ENCODE measurements around the gene VPS37D. TPM values are rescaled to one million over a fixed set of nuclear protein-coding genes. Genes with fewer than 3 reads are reported as not detected.
"Not testable (repeated sequence)": the region's sequence is repeated elsewhere in the genome, so short reads cannot be mapped to it uniquely, and the experiment has no call there.

The VPS37D gene
- polyA plus RNA-seq, 1 donor from 2014 or later = 52.7 TPM

- Histone ChIP-seq H3K79me2 (replicated peaks; ENCODE audit: insufficient read depth, low read length) (peaks cover 18% of the 10 kb centered on the region), H3K27ac (ENCODE audit: low read length) (no peak overlapping the region), H3K4me3 (ENCODE audit: low read length) (no peak overlapping the region), H3K36me3 (ENCODE audit: insufficient read depth, low read length) (no peaks in the 10 kb centered on the region), H3K4me2 (ENCODE audit: low read length) (no peak overlapping the region), H2AFZ (ENCODE audit: low read depth, low read length) (no peak overlapping the region), H4K20me1 (ENCODE audit: insufficient read depth) (no peaks in the 10 kb centered on the region), H3F3A (ENCODE audit: insufficient read depth, low read length, poor library complexity, severe bottlenecking) (no peaks in the 10 kb centered on the region), H3K9me3 (ENCODE audit: low read length) (no peaks in the 10 kb centered on the region), H3K27me3 (ENCODE audit: insufficient read depth, low read depth, low read length) (no peaks in the 10 kb centered on the region), H3K9ac (ENCODE audit: low read length) (no peak overlapping the region), H3K9me2 (ENCODE audit: insufficient read depth, low read length) (no peaks in the 10 kb centered on the region)
- no peak for TF ChIP-seq REST (IDR thresholded peaks at IDR 0.05; ENCODE audit: borderline replicate concordance)
- TF ChIP-seq EP300 (conservative IDR thresholded peaks at IDR 0.05; ENCODE audit: poor library complexity, severe bottlenecking) = no peak
- no peak for TF ChIP-seq SMC3 (conservative IDR thresholded peaks at IDR 0.05; ENCODE audit: poor library complexity)
- no peak for TF ChIP-seq CTCF (IDR thresholded peaks at IDR 0.05; ENCODE audit: poor library complexity, severe bottlenecking)
- TF ChIP-seq TAF1 (IDR thresholded peaks at IDR 0.05; ENCODE audit: low read depth) = no peak
- no peak for TF ChIP-seq EZH2 (IDR thresholded peaks at IDR 0.05; ENCODE audit: borderline replicate concordance, insufficient read depth, low read length, poor library complexity, severe bottlenecking)
- TF ChIP-seq RAD21 (conservative IDR thresholded peaks at IDR 0.05) = no peak
- no peak for TF ChIP-seq POLR2AphosphoS5 (IDR thresholded peaks at IDR 0.05)
- TF ChIP-seq MXI1 (conservative IDR thresholded peaks at IDR 0.05; ENCODE audit: poor library complexity, severe bottlenecking) = no peak
These were observed 4.3 kb downstream of the VPS37D start for GRCh38 chr7:73671857-73672445.

GRCh38 chr7:73674468-73675124, 7.0 kb downstream of the VPS37D start:
- TF ChIP-seq POLR2AphosphoS5 (IDR thresholded peaks at IDR 0.05) (peak; percentile 29), EP300 (conservative IDR thresholded peaks at IDR 0.05; ENCODE audit: poor library complexity, severe bottlenecking) (no peak)
- no peak overlapping the region for H3K4me3 ChIP-seq (ENCODE audit: low read length)
- H3K9me2 ChIP-seq (ENCODE audit: insufficient read depth, low read length) = no peaks in the 10 kb centered on the region
- H3K27me3 ChIP-seq (ENCODE audit: insufficient read depth, low read depth, low read length) = no peaks in the 10 kb centered on the region
- no peaks in the 10 kb centered on the region for H3K9me3 ChIP-seq (ENCODE audit: low read length)
- H3K79me2 ChIP-seq (replicated peaks; ENCODE audit: insufficient read depth, low read length) = peaks cover 7% of the 10 kb centered on the region
- H3K36me3 ChIP-seq (ENCODE audit: insufficient read depth, low read length) = no peaks in the 10 kb centered on the region
- H3F3A ChIP-seq (ENCODE audit: insufficient read depth, low read length, poor library complexity, severe bottlenecking) = no peaks in the 10 kb centered on the region
- no peak overlapping the region for H2AFZ ChIP-seq (ENCODE audit: low read depth, low read length)
- no peaks in the 10 kb centered on the region for H4K20me1 ChIP-seq (ENCODE audit: insufficient read depth)
- H3K27ac ChIP-seq (ENCODE audit: low read length) = no peak overlapping the region
- H3K9ac ChIP-seq (ENCODE audit: low read length) = no peak overlapping the region
- no peak overlapping the region for H3K4me2 ChIP-seq (ENCODE audit: low read length)

GRCh38 chr7:73676062-73676461, 8.4 kb downstream of the VPS37D start:
- H3K4me3 ChIP-seq (ENCODE audit: low read length); H3K4me2 ChIP-seq (ENCODE audit: low read length); H4K20me1 ChIP-seq (ENCODE audit: insufficient read depth); H3K27ac ChIP-seq (ENCODE audit: low read length); H3K27me3 ChIP-seq (ENCODE audit: insufficient read depth, low read depth, low read length); H3K9me2 ChIP-seq (ENCODE audit: insufficient read depth, low read length); H2AFZ ChIP-seq (ENCODE audit: low read depth, low read length); H3K79me2 ChIP-seq (replicated peaks; ENCODE audit: insufficient read depth, low read length); H3F3A ChIP-seq (ENCODE audit: insufficient read depth, low read length, poor library complexity, severe bottlenecking); H3K36me3 ChIP-seq (ENCODE audit: insufficient read depth, low read length); H3K9ac ChIP-seq (ENCODE audit: low read length); H3K9me3 ChIP-seq (ENCODE audit: low read length): not testable (repeated sequence)
